Measurements from ENCODE around the gene PTRH2.

The PTRH2 gene

DNA sequence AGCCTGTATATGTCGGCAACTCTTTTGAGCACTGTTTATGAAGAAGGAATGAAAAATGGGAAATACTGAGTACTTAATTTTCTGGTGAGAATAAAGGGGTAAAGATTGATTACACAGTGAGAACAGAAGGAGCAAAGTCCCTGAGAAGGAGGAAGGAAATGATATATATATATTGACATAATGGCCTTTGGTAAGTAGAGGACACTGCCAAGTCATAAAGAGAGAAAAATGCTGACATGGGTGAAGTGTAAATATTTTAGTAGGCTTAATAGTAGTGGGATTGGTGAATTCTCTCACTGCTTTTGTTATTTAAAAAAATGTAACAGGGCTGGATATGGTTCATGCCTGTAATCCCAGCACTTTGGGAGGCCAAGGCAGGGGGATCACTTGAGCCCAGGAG is 16.4 kb upstream of the PTRH2 start:
- CTCF ChIA-PET = no interaction called here
- no peak for DNase-seq (ENCODE audit: extremely low spot score)
- POLR2A ChIA-PET = no interaction called here
- TF ChIP-seq LEF1 (IDR thresholded peaks at IDR 0.05; ENCODE audit: borderline replicate concordance) (no peak), SUZ12 (IDR thresholded peaks at IDR 0.05) (no peak), ZNF384 (IDR thresholded peaks at IDR 0.05) (no peak), CTBP1 (IDR thresholded peaks at IDR 0.05; ENCODE audit: borderline replicate concordance) (no peak), NFRKB (IDR thresholded peaks at IDR 0.05) (no peak), SP1 (IDR thresholded peaks at IDR 0.05) (no peak), FOXA1 (IDR thresholded peaks at IDR 0.05) (no peak), FOXM1 (IDR thresholded peaks at IDR 0.05; ENCODE audit: borderline replicate concordance) (no peak), HDGF (IDR thresholded peaks at IDR 0.05; ENCODE audit: borderline replicate concordance) (no peak), ARNT (IDR thresholded peaks at IDR 0.05) (no peak), ELF4 (IDR thresholded peaks at IDR 0.05) (no peak), L3MBTL2 (conservative IDR thresholded peaks at IDR 0.05) (no peak), BHLHE40 (IDR thresholded peaks at IDR 0.05; ENCODE audit: borderline replicate concordance) (no peak), TARDBP (IDR thresholded peaks at IDR 0.05) (no peak), FOXK2 (IDR thresholded peaks at IDR 0.05) (no peak)
- TF ChIP-seq, protein P1, sequence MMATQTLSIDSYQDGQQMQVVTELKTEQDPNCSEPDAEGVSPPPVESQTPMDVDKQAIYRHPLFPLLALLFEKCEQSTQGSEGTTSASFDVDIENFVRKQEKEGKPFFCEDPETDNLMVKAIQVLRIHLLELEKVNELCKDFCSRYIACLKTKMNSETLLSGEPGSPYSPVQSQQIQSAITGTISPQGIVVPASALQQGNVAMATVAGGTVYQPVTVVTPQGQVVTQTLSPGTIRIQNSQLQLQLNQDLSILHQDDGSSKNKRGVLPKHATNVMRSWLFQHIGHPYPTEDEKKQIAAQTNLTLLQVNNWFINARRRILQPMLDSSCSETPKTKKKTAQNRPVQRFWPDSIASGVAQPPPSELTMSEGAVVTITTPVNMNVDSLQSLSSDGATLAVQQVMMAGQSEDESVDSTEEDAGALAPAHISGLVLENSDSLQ (IDR thresholded peaks at IDR 0.05) = no peak

DNA sequence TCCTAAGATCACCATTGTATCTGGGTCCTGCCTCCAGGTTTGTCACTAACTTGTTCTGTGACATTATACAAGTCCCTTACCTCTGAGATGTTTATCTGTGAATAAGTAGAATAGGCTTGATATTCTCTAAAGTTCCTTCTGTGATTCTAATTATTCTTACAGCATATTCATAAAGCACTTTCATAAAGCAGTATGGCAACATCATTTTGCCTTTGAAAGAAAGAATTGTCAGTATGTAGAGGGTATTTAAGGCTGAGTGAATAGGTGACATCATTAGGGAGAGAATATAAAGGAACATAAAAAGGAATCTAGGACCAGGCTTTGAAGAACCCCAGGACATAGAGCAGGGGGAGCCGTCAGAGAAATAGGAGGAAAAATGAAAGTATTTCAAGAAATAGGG is 15.8 kb upstream of the PTRH2 start:
- TF ChIP-seq ZNF384 (IDR thresholded peaks at IDR 0.05) (no peak), CTBP1 (IDR thresholded peaks at IDR 0.05; ENCODE audit: borderline replicate concordance) (no peak), HDGF (IDR thresholded peaks at IDR 0.05; ENCODE audit: borderline replicate concordance) (no peak), NFRKB (IDR thresholded peaks at IDR 0.05) (no peak), FOXK2 (IDR thresholded peaks at IDR 0.05) (no peak), BHLHE40 (IDR thresholded peaks at IDR 0.05; ENCODE audit: borderline replicate concordance) (no peak), LEF1 (IDR thresholded peaks at IDR 0.05; ENCODE audit: borderline replicate concordance) (no peak), ELF4 (IDR thresholded peaks at IDR 0.05) (no peak), FOXA1 (IDR thresholded peaks at IDR 0.05) (no peak), TARDBP (IDR thresholded peaks at IDR 0.05) (no peak), ARNT (IDR thresholded peaks at IDR 0.05) (no peak)
- POLR2A ChIA-PET = no interaction called here
- DNase-seq (ENCODE audit: extremely low spot score) = no peak
- CTCF ChIA-PET = no interaction called here

DNA sequence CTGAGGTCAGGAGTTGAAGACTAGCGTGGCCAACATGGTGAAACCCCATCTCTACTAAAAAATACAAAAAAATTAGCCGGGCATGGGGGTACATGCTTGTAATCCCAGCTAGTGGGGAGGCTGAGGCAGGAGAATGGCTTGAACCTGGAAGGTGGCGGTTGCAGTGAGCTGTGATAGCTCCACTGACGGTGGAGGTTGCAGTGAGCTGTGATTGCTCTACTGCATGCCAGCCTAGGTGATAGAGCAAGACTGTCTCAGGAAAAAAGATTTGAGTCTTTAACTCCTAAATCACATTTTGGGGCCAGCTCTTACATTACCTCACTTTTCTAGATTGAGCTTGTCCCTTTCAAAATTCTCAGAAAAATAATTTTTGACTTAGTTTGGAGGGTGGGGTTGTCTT is 15.4 kb upstream of the PTRH2 start:
- CTCF ChIA-PET = no interaction called here
- POLR2A ChIA-PET = no interaction called here
- DNase-seq (ENCODE audit: extremely low spot score) = no peak
- no peak for TF ChIP-seq CTBP1 (IDR thresholded peaks at IDR 0.05; ENCODE audit: borderline replicate concordance)

DNA sequence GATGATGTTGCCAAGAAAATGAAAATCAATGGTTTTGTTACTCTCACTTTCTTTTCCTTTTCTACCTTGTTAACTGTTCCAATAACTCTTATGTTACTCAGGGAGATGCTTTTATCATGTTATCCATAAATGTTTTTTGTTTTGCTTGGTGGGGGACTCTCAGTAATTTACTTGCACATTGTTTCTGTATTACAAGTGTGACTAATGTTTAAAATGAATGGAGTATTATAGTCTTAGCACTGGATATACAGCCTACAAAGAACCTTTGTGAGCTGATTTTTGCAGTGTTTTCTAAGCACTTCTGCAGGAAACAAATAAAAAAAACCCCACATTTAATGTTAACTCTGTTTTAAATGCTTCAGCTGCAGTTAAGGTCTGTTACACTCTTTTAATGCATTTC is 12.3 kb upstream of the PTRH2 start:
- POLR2A ChIA-PET = interaction anchor here (1.2 kb wide), 1 partner anchor 12 kb away, joined by 3 read pairs; the partner anchor contains the start of genes PTRH2 and VMP1
- CTCF ChIA-PET = no interaction called here
- DNase-seq (ENCODE audit: extremely low spot score) = no peak
- no peak for TF ChIP-seq SP1 (IDR thresholded peaks at IDR 0.05)

DNA sequence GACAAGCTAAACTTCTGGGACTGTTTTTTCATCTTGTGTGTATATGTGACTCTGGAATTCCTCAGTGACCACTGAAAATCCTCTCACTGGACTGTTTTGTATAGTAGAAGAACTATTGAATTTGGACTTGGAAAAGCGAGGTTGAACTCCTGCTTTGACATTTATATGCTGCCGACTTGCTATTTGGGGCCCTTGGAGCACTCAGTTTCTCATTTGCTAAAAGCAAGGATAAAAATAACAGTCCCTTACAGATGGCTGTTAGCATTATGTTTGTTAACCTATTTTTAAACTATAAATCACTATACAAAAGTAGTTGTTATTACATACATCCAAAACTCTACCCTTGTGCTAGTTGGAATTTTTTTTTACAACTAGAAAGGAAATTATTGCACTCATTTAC is 9.2 kb upstream of the PTRH2 start:
- POLR2A ChIA-PET = interaction anchor here (1.0 kb wide), 1 partner anchor 9 kb away, joined by 4 read pairs; the partner anchor contains the start of genes PTRH2 and VMP1
- CTCF ChIA-PET = no interaction called here
- no peak for DNase-seq (ENCODE audit: extremely low spot score)
- TF ChIP-seq CTBP1 (IDR thresholded peaks at IDR 0.05; ENCODE audit: borderline replicate concordance) (no peak), SP1 (IDR thresholded peaks at IDR 0.05) (no peak), BHLHE40 (IDR thresholded peaks at IDR 0.05; ENCODE audit: borderline replicate concordance) (no peak), ELF4 (IDR thresholded peaks at IDR 0.05) (no peak), ZNF384 (IDR thresholded peaks at IDR 0.05) (no peak), TARDBP (IDR thresholded peaks at IDR 0.05) (no peak), NFRKB (IDR thresholded peaks at IDR 0.05) (no peak), FOXM1 (IDR thresholded peaks at IDR 0.05; ENCODE audit: borderline replicate concordance) (no peak), FOXA1 (IDR thresholded peaks at IDR 0.05) (no peak)
- TF ChIP-seq, protein P1 (IDR thresholded peaks at IDR 0.05) = no peak

DNA sequence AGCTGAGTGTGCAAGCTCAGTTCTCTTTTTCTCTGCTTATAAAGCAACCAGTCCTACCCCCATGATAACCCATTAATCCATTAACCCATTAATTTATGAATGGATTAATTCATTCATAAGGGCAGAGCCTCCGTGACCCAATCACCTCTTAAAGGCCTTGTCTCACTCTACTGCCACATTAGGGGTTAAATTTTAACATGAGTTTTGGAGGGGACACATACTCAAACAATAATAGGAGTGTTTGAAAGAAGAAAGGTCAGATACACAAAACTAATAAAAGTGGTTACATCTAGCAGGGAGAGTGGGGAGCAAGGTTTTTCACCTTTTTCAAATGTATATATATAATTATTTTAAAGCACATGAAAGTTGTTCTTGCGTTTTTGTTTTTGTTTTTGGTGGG is 7.0 kb upstream of the PTRH2 start:
- TF ChIP-seq ZNF384 (IDR thresholded peaks at IDR 0.05) (no peak), TARDBP (IDR thresholded peaks at IDR 0.05) (no peak), FOXM1 (IDR thresholded peaks at IDR 0.05; ENCODE audit: borderline replicate concordance) (no peak), L3MBTL2 (conservative IDR thresholded peaks at IDR 0.05) (no peak), FOXK2 (IDR thresholded peaks at IDR 0.05) (no peak), HDGF (IDR thresholded peaks at IDR 0.05; ENCODE audit: borderline replicate concordance) (no peak), LEF1 (IDR thresholded peaks at IDR 0.05; ENCODE audit: borderline replicate concordance) (no peak), FOXA1 (IDR thresholded peaks at IDR 0.05) (no peak), SP1 (IDR thresholded peaks at IDR 0.05) (no peak), ARNT (IDR thresholded peaks at IDR 0.05) (no peak)
- TF ChIP-seq, protein P1 (IDR thresholded peaks at IDR 0.05) = no peak
- ChIA-PET POLR2A (no interaction called here), CTCF (interaction anchor here (0.6 to 1.0 kb wide), 2 partner anchors 13 to 20 kb away, joined by 3 read pairs; no protein-coding TSS in a partner anchor)
- DNase-seq (ENCODE audit: extremely low spot score) = no peak

DNA sequence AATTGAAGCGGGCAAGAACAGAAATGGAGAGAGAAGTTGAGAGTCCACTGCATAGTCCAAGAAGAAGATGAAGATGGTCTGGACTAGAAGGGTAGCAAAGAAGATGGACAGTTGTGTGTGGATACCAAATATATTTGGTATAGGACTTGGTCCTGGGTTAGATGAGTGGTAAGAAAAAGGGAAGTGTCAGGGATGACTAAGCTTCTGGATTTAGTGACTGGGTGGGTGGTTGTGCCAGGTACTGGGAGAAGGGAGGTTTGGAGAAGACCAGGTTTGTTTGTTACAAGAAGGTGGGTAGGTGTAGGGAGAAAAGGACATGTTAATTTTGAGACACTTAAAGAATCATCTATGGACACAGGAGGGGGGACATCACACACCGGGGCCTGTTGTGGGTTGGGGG is 5.6 kb upstream of the PTRH2 start:
- ChIA-PET CTCF (no interaction called here), POLR2A (no interaction called here)
- no peak for DNase-seq (ENCODE audit: extremely low spot score)
- TF ChIP-seq ARNT (IDR thresholded peaks at IDR 0.05) (no peak), FOXA1 (IDR thresholded peaks at IDR 0.05) (no peak), TARDBP (IDR thresholded peaks at IDR 0.05) (no peak), FOXK2 (IDR thresholded peaks at IDR 0.05) (no peak), ELF4 (IDR thresholded peaks at IDR 0.05) (no peak), LEF1 (IDR thresholded peaks at IDR 0.05; ENCODE audit: borderline replicate concordance) (no peak), ZNF384 (IDR thresholded peaks at IDR 0.05) (no peak)
